Lung (tissue), 12 donors: ENCODE measurements around the gene NLRP1. TPM values are rescaled to one million over a fixed set of nuclear protein-coding genes. Genes with fewer than 3 reads are reported as not detected.
A peak's percentile ranks its signal among the peaks of the same experiment; 100 is the strongest.

Experiments used
- ATAC-seq: fragments of 200-7000 bp; cut with Tn5 transposase; one replicate; pipeline ENCODE4 v1.9.1; 2020; ENCODE audit warnings: moderate number of reproducible peaks; ENCODE audit not compliant: insufficient read depth, low FRiP score
- DNase-seq, 3 donors: peaks; one replicate each; pipeline ENCODE4 v3.0.0-alpha.2; 2013 to 2017
- H3K27ac ChIP-seq, 2 donors: one replicate each; pipeline ENCODE4 v1.5.1; 2013; ENCODE audit warnings: mild to moderate bottlenecking in 2 of 2, moderate library complexity in 2 of 2, control low read depth in 1 of 2, inconsistent platforms in 1 of 2, low read depth in 1 of 2, low read length in 1 of 2
- H3K27me3 ChIP-seq, 3 donors: one replicate each; pipeline ENCODE4 v1.5.1; 2013; ENCODE audit warnings: low read length in 2 of 3; ENCODE audit not compliant: control insufficient read depth in 3 of 3, insufficient read depth in 3 of 3
- H3K36me3 ChIP-seq, 4 donors: one replicate each; pipeline ENCODE4 v1.5.1; 2013; ENCODE audit warnings: low read length in 4 of 4, mild to moderate bottlenecking in 1 of 4, moderate library complexity in 1 of 4; ENCODE audit not compliant: control insufficient read depth in 4 of 4, insufficient read depth in 4 of 4
- H3K4me1 ChIP-seq, 5 donors: one replicate each; pipeline ENCODE4 v1.5.1; 2013; ENCODE audit warnings: low read length in 5 of 5, mild to moderate bottlenecking in 2 of 5, moderate library complexity in 1 of 5; ENCODE audit not compliant: control insufficient read depth in 5 of 5, insufficient read depth in 5 of 5
- H3K4me3 ChIP-seq: one replicate; pipeline ENCODE4 v1.5.1; 2013; ENCODE audit warnings: mild to moderate bottlenecking, control low read depth, moderate library complexity
- H3K9ac ChIP-seq, 2 donors: one replicate each; pipeline ENCODE4 v1.5.1; 2013; ENCODE audit warnings: low read length in 2 of 2, control low read depth in 1 of 2; ENCODE audit not compliant: insufficient read depth in 1 of 2
- H3K9me3 ChIP-seq, 4 donors: one replicate each; pipeline ENCODE4 v1.5.1; 2013; ENCODE audit warnings: low read length in 3 of 4, mild to moderate bottlenecking in 1 of 4, moderate library complexity in 1 of 4; ENCODE audit not compliant: control insufficient read depth in 4 of 4, insufficient read depth in 3 of 4
- WGBS, 2 donors: extraction: QIAGEN DNeasy Blood & Tissue Kit; methylation state at CpG; one replicate each; pipeline ENCODE4 v1.1.7; 2013; 5-methylcytosine and 5-hydroxymethylcytosine counted together
- polyA plus RNA-seq, 2 donors: library from polyadenylated mRNA; stranded (reverse); fragments of 200-250 nt; gene quantifications; one replicate each; pipeline ENCODE4 v1.2.1, GENCODE V29; 2013
- total RNA-seq, 2 donors: library from RNA; depleted of rRNA in 1 of 2; stranded (reverse); fragments of >200 nt in 1 of 2; gene quantifications; one replicate each; pipeline ENCODE4 v1.2.1, GENCODE V29; 2014 to 2021
- TF ChIP-seq, protein P1 (sequence below): IDR thresholded peaks from 2 replicates; pipeline ENCODE4 v1.5.1; 2012; ENCODE audit warnings: mild to moderate bottlenecking; ENCODE audit errors: control extremely low read depth, extremely low read depth
- donor health status: control.
- donor health status: control.
- donor health status: Bipolar disorder and iron deficiency.
- donor health status: healthy.
- donor health status: DM: yes; HTN: yes; CAD: no.

NLRP1 gene
- total and polyA plus RNA-seq, 4 donors: 14.5 to 33.1 (median 25.2) TPM

DNA sequence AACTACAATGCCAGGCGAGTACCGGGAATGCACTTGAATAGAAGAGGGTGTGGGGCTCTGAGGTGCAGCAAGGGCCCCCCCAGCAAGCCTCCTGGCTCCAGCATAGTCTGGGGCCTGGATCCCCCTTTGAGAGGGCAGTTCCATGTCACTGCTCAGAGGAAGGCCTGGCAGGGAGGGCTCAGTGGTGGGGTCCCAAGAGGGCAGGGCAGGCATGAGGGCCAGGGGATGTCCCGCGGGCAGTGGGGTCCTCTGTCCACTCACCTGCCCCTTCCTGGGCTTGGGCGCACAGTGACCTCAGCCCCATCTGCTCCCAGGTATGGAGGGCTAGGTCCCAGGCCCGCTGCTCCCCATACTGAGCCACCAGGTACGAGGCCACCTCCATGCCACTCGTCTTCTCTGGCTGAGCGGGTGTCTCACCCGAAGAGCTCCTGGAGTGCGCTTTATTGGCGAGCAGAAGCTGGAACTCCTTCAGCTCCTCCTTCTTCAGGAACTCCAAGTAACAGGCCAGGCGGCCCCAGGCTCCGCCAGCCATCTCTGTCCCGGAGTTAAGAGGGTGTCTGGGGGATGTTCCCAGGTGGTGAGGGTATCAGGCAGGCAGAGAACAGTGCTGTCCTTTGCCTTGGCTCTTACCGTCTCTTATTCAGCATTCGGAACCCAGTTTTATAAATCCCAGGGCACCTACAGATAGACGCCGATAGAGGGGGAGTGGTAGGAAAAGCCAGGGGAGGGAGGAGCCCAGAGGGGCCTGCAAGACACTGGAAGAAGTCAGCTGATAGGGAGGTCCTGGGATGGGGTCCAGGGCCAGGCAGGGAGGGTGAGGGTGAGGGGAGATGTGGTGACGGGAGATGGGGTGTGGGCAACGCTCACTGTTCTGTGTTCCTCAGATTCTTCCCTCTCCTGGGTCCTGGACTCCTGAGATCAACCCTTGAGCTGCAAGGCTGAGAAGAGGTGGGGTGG lies 605 bp downstream of the NLRP1 start:
- Histone ChIP-seq H3K9me3 (no peaks in the 10 kb centered on the region), H3K4me3 (peak overlapping the region; percentile 55), H3K27ac (peak overlapping the region; percentile 64 to 89), H3K27me3 (no peaks in the 10 kb centered on the region), H3K9ac (peak overlapping the region in 1 of 2 donors; percentile 32), H3K36me3 (peaks cover 0 to 6% (median 0%) of the 10 kb centered on the region in 4 donors), H3K4me1 (peaks cover 0 to 2% (median 0%) of the 10 kb centered on the region in 5 donors)
- no peak for ATAC-seq
- 27 to 47% methylated on average over 20 to 21 of the region's 21 CpGs for WGBS, 2 donors
- DNase-seq: no peak
- TF ChIP-seq, protein P1, sequence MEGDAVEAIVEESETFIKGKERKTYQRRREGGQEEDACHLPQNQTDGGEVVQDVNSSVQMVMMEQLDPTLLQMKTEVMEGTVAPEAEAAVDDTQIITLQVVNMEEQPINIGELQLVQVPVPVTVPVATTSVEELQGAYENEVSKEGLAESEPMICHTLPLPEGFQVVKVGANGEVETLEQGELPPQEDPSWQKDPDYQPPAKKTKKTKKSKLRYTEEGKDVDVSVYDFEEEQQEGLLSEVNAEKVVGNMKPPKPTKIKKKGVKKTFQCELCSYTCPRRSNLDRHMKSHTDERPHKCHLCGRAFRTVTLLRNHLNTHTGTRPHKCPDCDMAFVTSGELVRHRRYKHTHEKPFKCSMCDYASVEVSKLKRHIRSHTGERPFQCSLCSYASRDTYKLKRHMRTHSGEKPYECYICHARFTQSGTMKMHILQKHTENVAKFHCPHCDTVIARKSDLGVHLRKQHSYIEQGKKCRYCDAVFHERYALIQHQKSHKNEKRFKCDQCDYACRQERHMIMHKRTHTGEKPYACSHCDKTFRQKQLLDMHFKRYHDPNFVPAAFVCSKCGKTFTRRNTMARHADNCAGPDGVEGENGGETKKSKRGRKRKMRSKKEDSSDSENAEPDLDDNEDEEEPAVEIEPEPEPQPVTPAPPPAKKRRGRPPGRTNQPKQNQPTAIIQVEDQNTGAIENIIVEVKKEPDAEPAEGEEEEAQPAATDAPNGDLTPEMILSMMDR: no peak

DNA sequence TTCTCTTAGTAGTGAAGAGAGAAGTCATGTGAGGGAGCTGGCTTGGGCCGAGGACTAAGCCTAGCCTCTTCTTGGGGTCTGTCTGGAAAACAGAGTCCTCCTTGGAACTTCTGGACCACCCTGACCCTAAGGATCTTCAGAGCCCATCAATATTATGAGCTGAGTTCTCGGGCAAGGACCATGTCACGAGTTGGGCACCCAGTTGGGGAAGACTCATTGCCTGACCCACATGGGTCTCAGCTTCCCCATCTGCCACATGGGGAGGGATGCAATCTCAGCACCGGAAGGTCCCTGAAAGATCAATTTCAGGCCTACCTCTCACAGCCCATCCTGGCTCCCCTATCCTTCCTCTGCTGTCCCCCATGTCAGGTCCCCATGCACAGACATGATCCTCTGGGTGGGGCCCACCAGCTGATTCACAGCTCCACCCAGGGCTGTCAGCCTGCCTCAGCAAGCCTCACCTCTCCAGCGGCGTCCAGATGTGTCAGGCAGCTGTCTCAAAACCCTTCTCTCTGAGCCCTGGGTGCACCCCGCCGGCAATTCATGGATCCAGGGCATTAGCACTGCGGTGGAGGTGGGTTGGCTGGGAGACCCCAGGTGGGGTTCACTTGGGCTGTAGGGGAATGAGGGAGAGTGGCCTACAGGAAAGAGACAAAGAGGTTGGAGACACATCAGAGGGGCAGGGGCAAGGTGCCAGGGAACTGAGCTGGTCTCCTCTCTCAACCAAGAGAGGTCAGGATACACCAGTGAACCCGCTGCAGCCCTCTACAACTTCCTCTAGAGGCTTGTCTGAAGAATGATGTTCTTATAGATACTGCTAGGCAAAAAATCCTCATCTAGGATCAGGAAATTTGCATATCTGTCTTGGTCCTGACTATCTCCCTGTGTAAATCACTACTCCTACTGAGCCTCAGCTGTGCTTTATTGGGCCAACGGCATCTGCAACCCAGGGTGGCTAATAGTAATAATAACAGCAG lies 1.8 kb downstream of the NLRP1 start:
- TF ChIP-seq, protein P1: no peak
- DNase-seq (no peak), ATAC-seq (no peak)
- Histone ChIP-seq H3K27me3 (no peaks in the 10 kb centered on the region), H3K4me3 (no peak overlapping the region), H3K4me1 (peaks cover 0 to 2% (median 0%) of the 10 kb centered on the region in 5 donors), H3K9ac (no peak overlapping the region), H3K36me3 (peaks cover 0 to 6% (median 0%) of the 10 kb centered on the region in 4 donors), H3K9me3 (no peaks in the 10 kb centered on the region), H3K27ac (no peak overlapping the region)
- 74 to 76% methylated on average over 11 of the region's 11 CpGs for whole genome bisulfite sequencing, 2 donors

DNA sequence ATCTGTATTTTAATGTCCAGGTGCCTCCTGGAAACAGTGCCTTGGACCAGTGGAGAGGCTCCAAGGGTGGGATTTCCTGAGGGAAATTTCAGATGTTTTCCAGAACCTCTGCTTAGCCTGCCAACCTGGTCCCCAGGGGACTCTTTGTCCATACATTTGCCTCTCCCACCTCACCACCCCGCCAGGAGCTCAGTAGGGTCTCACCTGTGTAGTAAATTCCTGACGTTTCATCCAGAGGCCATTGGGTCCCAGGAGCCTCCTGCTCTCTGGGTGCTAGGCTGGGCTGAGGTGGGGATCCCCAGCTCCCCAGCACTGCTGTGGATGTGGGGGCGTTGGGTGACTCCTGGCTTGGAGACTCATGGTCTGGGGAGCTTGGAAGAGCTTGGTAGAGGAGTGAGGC lies 2.7 kb downstream of the NLRP1 start:
- H3K9ac ChIP-seq: no peak overlapping the region
- no peak for ATAC-seq
- H3K27me3 ChIP-seq: no peaks in the 10 kb centered on the region
- peaks cover 0 to 6% (median 0%) of the 10 kb centered on the region in 4 donors for H3K36me3 ChIP-seq
- H3K4me3 ChIP-seq: no peak overlapping the region
- WGBS, 2 donors: 81 to 87% methylated on average over 3 of the region's 3 CpGs
- H3K27ac ChIP-seq: no peak overlapping the region
- TF ChIP-seq, protein P1: no peak
- no peak for DNase-seq
- H3K9me3 ChIP-seq: no peaks in the 10 kb centered on the region
- H3K4me1 ChIP-seq: peaks cover 0 to 2% (median 0%) of the 10 kb centered on the region in 5 donors
